HFF-Myc (cell line): ENCODE measurements around the gene UROC1.

Source experiments
- DNase-seq: peaks from one replicate; pipeline ENCODE4 v3.0.0-alpha.2; 2011; ENCODE audit warnings: low read depth; ENCODE audit errors: extremely low read depth
- H3K4me3 ChIP-seq: replicated peaks from 2 replicates; pipeline ENCODE4 v1.5.1; 2011; ENCODE audit warnings: low read depth, mild to moderate bottlenecking, control low read depth, low read length
- TF ChIP-seq, protein P1 (sequence below): IDR thresholded peaks from 2 replicates; pipeline ENCODE4 v1.5.1; 2012; ENCODE audit warnings: mild to moderate bottlenecking, low read depth, low read length, control low read depth; ENCODE audit errors: missing control alignments

The UROC1 gene

DNA sequence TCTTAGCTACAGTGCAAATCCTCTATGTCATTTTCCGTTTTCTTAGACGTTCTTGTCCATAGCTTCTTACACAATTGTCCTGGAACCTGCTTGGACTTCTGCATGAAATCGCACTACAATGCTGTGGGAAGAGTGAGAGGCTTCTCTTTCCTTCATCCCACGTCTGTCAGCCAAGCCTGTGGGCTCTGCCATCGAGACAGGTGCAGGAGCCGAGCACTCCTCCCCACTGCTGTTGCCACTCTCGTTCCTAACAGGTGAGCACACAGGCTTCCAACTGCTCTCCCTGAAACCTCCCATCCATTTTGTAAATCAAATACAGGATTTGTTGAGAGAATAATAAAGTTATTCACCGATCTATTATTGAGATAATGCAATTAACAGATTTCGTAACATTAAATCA, 65.4 kb downstream of the UROC1 start:
- TF ChIP-seq, protein P1, sequence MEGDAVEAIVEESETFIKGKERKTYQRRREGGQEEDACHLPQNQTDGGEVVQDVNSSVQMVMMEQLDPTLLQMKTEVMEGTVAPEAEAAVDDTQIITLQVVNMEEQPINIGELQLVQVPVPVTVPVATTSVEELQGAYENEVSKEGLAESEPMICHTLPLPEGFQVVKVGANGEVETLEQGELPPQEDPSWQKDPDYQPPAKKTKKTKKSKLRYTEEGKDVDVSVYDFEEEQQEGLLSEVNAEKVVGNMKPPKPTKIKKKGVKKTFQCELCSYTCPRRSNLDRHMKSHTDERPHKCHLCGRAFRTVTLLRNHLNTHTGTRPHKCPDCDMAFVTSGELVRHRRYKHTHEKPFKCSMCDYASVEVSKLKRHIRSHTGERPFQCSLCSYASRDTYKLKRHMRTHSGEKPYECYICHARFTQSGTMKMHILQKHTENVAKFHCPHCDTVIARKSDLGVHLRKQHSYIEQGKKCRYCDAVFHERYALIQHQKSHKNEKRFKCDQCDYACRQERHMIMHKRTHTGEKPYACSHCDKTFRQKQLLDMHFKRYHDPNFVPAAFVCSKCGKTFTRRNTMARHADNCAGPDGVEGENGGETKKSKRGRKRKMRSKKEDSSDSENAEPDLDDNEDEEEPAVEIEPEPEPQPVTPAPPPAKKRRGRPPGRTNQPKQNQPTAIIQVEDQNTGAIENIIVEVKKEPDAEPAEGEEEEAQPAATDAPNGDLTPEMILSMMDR: no peak
- H3K4me3 ChIP-seq: no peak overlapping the region
- no peak for DNase-seq

- TF ChIP-seq, protein P1: no peak
- no peak for DNase-seq
These were observed 66.1 kb downstream of the UROC1 start for GRCh38 chr3:126451511-126451910.

GRCh38 chr3:126450744-126451143, 66.8 kb downstream of the UROC1 start:
- no peak overlapping the region for H3K4me3 ChIP-seq
- no peak for DNase-seq
- TF ChIP-seq, protein P1: no peak

More at GRCh38 chr3:126451511-126451910, 66.1 kb downstream of the UROC1 start:
- no peak overlapping the region for H3K4me3 ChIP-seq

DNA sequence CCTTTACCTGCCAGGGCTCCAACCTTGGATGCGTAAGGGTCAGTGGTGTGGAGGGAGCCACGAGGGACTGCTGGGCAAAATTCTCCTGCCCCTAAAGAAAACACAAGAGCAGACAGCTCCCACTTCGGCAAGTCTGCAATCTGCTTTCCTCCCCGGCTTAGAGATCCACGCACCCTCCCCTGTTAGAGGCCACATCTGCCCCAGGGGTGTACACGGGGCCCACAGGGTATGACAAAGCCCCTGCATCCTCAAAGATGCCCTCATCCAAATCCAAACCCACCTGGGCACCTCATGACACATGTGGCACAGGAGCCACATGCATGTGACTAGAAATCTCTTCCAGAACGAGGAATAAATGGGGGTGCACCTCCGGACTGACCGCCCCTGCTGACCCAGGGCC, 67.4 kb downstream of the UROC1 start:
- no peak overlapping the region for H3K4me3 ChIP-seq
- no peak for DNase-seq
- TF ChIP-seq, protein P1: no peak

GRCh38 chr3:126449621-126450051, 67.9 kb downstream of the UROC1 start:
- DNase-seq: no peak
- H3K4me3 ChIP-seq: no peak overlapping the region
- TF ChIP-seq, protein P1: no peak

DNA sequence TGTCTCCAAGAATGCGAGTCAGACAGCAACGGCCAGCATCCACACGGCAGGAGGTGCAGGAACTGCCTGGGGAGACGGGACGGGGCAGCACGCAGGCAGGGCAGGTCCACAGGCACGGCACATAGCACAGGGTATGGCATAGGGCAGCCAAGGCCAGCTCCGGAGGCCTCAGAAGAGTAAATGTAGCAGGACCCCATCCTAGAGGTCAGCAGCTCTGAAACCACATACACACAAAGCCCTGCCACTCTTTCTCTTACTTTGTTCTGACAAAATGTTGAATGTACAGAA, 68.7 kb downstream of the UROC1 start:
- no peak for DNase-seq
- TF ChIP-seq, protein P1: no peak
- no peak overlapping the region for H3K4me3 ChIP-seq

DNA sequence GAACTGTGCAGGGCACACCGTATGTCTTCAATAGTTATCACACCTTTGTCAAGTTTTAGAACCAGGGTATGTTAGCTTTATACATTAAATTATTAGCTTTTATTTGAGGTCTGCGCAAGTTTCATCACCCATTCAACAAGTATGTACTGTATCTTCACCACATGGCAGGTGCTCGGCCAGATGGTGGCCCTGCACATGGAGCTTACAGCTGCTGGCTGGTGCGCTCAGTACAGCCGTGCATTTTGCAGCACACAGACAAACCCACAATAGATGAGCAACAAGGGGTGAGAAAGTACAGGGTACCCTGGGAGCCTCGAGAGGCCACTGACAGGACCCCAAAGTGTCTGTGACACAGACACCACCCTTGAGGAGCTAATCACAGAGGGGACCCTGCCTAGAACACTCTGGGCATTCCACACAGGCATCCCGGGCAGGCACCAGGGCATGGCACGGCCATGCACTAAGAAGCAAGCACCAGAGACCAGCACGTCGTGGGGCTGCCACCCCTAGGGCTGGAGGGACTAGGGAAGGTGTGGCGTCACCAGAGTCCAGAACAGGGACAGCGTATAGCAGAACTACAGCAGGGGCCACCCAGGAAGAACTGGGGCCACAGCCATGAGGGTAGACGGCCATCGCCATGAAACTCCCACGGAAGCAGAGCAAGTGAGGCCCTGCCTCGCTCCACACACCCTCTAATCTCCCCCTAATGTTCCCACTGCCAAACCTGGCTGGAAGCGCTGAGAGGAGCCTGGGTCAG, 69.3 kb downstream of the UROC1 start:
- TF ChIP-seq, protein P1: no peak
- H3K4me3 ChIP-seq: no peak overlapping the region
- no peak for DNase-seq
